ENCODE results near the gene ZNF804B.

The ZNF804B gene

GRCh38 chr7:88801046-88801445 is 41.5 kb downstream of the ZNF804B start:
- no peaks in the 10 kb centered on the region for H3K27me3 Mint-ChIP-seq (ENCODE audit: low read depth, poor library complexity)
- no peak overlapping the region for H3K4me3 Mint-ChIP-seq
- TF ChIP-seq CTCF (IDR thresholded peaks at IDR 0.05): no peak
- no peaks in the 10 kb centered on the region for H3K4me1 Mint-ChIP-seq
- no peaks in the 10 kb centered on the region for H3K9me3 Mint-ChIP-seq
- DNase-seq: no peak
- H3K36me3 Mint-ChIP-seq (ENCODE audit: low read depth): no peaks in the 10 kb centered on the region
- H3K27ac Mint-ChIP-seq: no peak overlapping the region

- no peak overlapping the region for H3K27ac Mint-ChIP-seq
- H3K9me3 Mint-ChIP-seq: no peaks in the 10 kb centered on the region
- no peaks in the 10 kb centered on the region for H3K36me3 Mint-ChIP-seq (ENCODE audit: low read depth)
- no peak overlapping the region for H3K4me3 Mint-ChIP-seq
- no peak for DNase-seq
- no peaks in the 10 kb centered on the region for H3K27me3 Mint-ChIP-seq (ENCODE audit: low read depth, poor library complexity)
- no peaks in the 10 kb centered on the region for H3K4me1 Mint-ChIP-seq
- TF ChIP-seq CTCF (IDR thresholded peaks at IDR 0.05): no peak
These were observed 47.0 kb downstream of the ZNF804B start for GRCh38 chr7:88806280-88807037.

GRCh38 chr7:88818552-88818951 is 59.1 kb downstream of the ZNF804B start:
- no peak overlapping the region for H3K4me3 Mint-ChIP-seq
- H3K27ac Mint-ChIP-seq: no peak overlapping the region
- no peak for TF ChIP-seq CTCF (IDR thresholded peaks at IDR 0.05)
- H3K36me3 Mint-ChIP-seq (ENCODE audit: low read depth): no peaks in the 10 kb centered on the region
- no peak for DNase-seq
- H3K4me1 Mint-ChIP-seq: no peaks in the 10 kb centered on the region
- H3K9me3 Mint-ChIP-seq: no peaks in the 10 kb centered on the region
- H3K27me3 Mint-ChIP-seq (ENCODE audit: low read depth, poor library complexity): no peaks in the 10 kb centered on the region

GRCh38 chr7:88826222-88826621 is 66.7 kb downstream of the ZNF804B start:
- H3K9me3 Mint-ChIP-seq: no peaks in the 10 kb centered on the region
- no peak overlapping the region for H3K4me3 Mint-ChIP-seq
- H3K27ac Mint-ChIP-seq: no peak overlapping the region

GRCh38 chr7:88835147-88835728 is 75.7 kb downstream of the ZNF804B start:
- no peaks in the 10 kb centered on the region for H3K4me1 Mint-ChIP-seq
- DNase-seq: peak; percentile 21
- H3K27me3 Mint-ChIP-seq (ENCODE audit: low read depth, poor library complexity): no peaks in the 10 kb centered on the region

More at GRCh38 chr7:88826222-88826621, 66.7 kb downstream of the ZNF804B start:
- no peaks in the 10 kb centered on the region for H3K4me1 Mint-ChIP-seq
- no peak for DNase-seq
- H3K36me3 Mint-ChIP-seq (ENCODE audit: low read depth): no peaks in the 10 kb centered on the region
- no peaks in the 10 kb centered on the region for H3K27me3 Mint-ChIP-seq (ENCODE audit: low read depth, poor library complexity)
- no peak for TF ChIP-seq CTCF (IDR thresholded peaks at IDR 0.05)

More at GRCh38 chr7:88835147-88835728, 75.7 kb downstream of the ZNF804B start:
- Mint-ChIP-seq H3K36me3 (ENCODE audit: low read depth) (no peaks in the 10 kb centered on the region), H3K9me3 (no peaks in the 10 kb centered on the region), H3K4me3 (no peak overlapping the region), H3K27ac (no peak overlapping the region)
- TF ChIP-seq CTCF (IDR thresholded peaks at IDR 0.05): peak; percentile 76

Measured in nephron progenitor cell (in vitro differentiated cells).